GM18861 (cell line): ENCODE data around the gene HEATR1.

Experiments
- ATAC-seq: cut with Tn5 transposase; IDR thresholded peaks from one replicate; pipeline ENCODE4 v1.9.1; 2021; ENCODE audit not compliant: unreplicated experiment

HEATR1 gene

GRCh38 chr1:236541710-236542109, 62.6 kb downstream of the HEATR1 start:
- ATAC-seq, result no peak

- no peak for ATAC-seq
These were observed 63.4 kb downstream of the HEATR1 start for GRCh38 chr1:236540813-236541465.

GRCh38 chr1:236536540-236536939, 67.8 kb downstream of the HEATR1 start:
- ATAC-seq, result no peak

GRCh38 chr1:236535662-236536161, 68.6 kb downstream of the HEATR1 start:
- no peak for ATAC-seq

GRCh38 chr1:236535190-236535589, 69.1 kb downstream of the HEATR1 start:
- no peak for ATAC-seq

GRCh38 chr1:236534151-236534651, 70.1 kb downstream of the HEATR1 start:
- no peak for ATAC-seq

- ATAC-seq, result no peak
These were observed 71.5 kb downstream of the HEATR1 start for GRCh38 chr1:236532850-236533249.

- no peak for ATAC-seq
These were observed 73.4 kb downstream of the HEATR1 start for GRCh38 chr1:236530959-236531358.

DNA sequence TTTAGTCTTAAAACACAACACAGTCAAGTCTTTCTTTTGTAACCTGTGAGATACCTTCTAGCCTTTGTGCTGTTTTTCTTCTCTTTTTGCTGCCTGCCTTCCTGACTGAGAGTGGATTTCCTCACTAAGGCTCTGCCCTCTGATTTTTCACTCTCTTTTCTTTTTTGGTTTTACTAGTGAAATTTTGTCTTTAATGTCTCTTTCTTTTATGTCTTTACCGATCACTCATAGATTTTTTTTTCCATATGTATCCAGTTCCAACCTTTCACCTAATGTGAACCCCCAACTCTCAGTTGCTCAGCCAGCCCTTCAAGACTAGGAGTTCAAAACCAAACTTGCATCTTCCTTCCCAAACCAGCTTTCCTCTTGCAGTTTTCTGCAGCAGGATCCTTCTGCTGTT, 74.0 kb downstream of the HEATR1 start:
- ATAC-seq, result no peak

- no peak for ATAC-seq
These were observed 78.2 kb downstream of the HEATR1 start for GRCh38 chr1:236526079-236526478.

GRCh38 chr1:236524895-236525184, 79.5 kb downstream of the HEATR1 start:
- no peak for ATAC-seq

GRCh38 chr1:236524142-236524894, 80.0 kb downstream of the HEATR1 start:
- ATAC-seq, result peak; percentile 97

DNA sequence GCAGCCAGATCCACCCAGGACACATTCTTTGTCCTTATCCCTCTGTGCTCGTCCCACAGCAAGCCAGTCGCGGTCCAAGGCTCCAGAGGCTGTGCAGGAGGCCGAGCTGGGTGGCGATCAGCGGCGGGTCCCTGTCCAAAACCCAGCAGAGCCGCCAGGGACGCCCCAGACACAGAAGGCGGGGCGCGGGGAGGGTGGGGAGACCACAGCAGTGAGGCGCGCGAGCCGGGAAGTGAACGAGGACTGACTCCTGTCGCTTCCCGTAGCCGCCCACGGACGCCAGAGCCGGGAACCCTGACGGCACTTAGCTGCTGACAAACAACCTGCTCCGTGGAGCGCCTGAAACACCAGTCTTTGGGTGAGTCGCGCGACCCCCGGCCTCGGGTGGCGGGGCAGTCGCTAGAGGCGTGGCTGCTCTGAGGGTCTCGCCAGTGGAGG, 80.6 kb downstream of the HEATR1 start, which contains the start of gene LGALS8:
TSS of gene LGALS8 (plus strand) at position 279 of the 438 bp plus-strand sequence. CDS start 2,089 bp downstream, outside the sequence.
- peak; percentile 37 for ATAC-seq

- no peak for ATAC-seq
These were observed 81.2 kb downstream of the HEATR1 start for GRCh38 chr1:236522937-236523703.

DNA sequence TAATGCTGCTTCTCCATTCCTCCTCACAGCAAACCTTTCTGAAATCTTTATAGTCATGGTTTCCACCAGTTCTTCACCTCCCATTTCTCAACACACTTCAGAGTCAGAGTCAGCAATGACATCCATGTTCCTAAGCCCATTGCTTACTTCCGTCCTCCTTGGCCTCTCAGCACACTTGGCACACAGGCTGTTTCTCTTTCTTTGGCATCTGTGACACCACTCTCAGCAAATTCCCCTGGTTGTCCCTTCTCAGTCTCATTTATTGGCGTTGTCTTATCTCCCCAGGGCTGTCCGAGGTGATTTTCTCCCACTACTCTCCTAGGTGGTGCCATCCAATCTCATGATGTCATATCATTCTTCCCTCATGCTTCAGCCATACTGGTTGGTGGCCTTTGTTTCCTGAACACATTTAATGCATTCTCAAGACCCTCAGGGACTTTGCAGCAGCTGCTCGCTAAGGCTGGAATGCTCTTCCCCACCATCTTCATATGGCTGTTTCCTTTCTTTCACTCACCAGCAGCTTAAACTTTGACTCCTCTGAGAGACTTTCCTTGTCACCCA, 83.8 kb downstream of the HEATR1 start:
- no peak for ATAC-seq

- no peak for ATAC-seq
These were observed 86.0 kb downstream of the HEATR1 start for GRCh38 chr1:236518322-236518721.

DNA sequence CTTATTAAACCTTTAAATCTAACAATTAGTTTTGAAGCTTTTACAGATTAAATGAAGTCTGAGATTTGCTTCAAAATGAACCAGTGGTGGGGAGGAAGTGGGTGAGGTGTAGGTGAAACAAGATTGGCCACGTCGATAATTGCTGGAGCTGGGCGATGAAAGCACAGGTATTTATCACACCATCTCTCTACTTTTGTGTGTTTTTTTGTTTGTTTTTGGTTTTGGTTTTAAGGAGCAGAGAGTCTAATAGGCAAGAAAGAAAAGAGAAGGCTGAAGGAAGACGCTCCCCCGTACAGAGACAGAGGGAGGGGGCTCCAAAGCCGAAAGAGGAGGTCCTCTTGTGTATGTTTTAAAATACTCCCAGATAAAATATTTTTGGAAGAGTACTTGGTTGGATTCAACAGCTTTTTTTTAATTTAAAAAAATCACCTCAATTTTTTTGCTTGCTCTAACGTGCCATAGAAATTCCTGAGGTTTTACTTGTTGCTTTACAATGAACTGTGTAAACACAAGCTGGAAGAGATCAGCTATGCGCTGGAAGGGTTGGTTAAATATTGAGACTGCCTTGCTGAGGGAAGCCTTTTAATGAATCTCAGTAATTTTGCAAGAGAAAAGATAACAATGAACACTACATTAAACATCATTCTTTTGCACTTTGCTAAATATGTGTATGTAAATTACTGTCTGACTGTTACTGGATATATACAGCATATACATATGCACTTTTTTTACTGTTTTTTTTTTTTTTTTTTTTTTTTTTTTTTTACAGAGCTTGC, 87.2 kb downstream of the HEATR1 start:
- no peak for ATAC-seq

DNA sequence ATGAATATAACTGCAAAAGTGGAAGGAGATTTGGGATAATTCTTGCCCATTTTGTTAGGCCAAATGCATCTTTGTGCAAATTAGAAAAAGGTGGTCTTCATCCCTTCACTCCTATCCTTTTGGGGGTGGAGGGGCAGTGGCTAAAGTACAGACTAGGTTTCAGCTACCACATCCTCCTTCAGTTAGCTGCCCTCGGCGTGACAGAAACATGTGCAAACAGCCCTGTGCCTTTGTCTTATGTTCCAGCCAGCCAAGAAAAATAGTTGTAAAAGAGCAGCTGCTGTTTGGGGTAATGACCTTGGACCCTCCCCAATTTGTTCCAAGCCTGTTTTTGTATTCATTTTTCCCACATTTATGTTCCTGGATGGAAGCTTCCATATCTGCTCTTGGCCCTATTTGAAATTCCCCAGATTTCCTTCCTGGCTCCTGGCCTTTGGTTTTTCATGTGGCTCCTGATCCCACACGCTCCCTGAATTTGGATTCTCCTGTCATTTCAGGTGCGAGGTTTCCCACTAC, 88.8 kb downstream of the HEATR1 start:
- no peak for ATAC-seq

- no peak for ATAC-seq
These were observed 89.4 kb downstream of the HEATR1 start for GRCh38 chr1:236514703-236515442.
